ENCODE results near the gene GLTPD2. TPM values are rescaled to one million over a fixed set of nuclear protein-coding genes. Genes with fewer than 3 reads are reported as not detected.

GLTPD2 gene
- total RNA-seq, 1 donor, result not detected

DNA sequence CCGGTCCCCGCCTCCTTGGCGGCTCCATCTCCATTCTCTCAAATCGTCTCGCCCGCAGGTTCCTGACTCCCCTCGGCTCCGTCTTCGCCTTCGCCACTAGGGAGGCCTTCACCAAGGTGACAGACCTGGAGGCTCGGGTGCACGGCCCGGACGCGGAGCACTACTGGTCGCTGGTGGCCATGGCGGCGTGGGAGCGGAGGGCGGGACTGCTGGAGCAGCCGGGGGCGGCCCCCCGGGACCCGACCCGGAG, 862 bp downstream of the GLTPD2 start:
- peak overlapping the region; percentile 79 for H3K4me3 ChIP-seq (ENCODE audit: insufficient read depth, low read length)
- no peaks in the 10 kb centered on the region for H3K9me3 ChIP-seq (ENCODE audit: low read depth, low read length)
- peak overlapping the region; percentile 76 for H2AFZ ChIP-seq (ENCODE audit: low read length)
- H3K36me3 ChIP-seq (ENCODE audit: insufficient read depth, low read length), result no peaks in the 10 kb centered on the region
- DNase-seq (ENCODE audit: insufficient read length, low spot score, missing footprints), result no peak
- H3K79me2 ChIP-seq (ENCODE audit: insufficient read depth, low read length), result no peaks in the 10 kb centered on the region
- H3K4me1 ChIP-seq (ENCODE audit: insufficient read depth, low read length), result peaks cover 30% of the 10 kb centered on the region
- peaks cover 13% of the 10 kb centered on the region for H3K27me3 ChIP-seq (ENCODE audit: insufficient read depth, low read length)
- peak overlapping the region; percentile 82 for H3K4me2 ChIP-seq (ENCODE audit: insufficient read depth, low read length)
- no peaks in the 10 kb centered on the region for H4K20me1 ChIP-seq (ENCODE audit: insufficient read depth, low read length)
- H3K27ac ChIP-seq (ENCODE audit: low read depth, low read length), result peak overlapping the region; percentile 74
- TF ChIP-seq, protein P1, sequence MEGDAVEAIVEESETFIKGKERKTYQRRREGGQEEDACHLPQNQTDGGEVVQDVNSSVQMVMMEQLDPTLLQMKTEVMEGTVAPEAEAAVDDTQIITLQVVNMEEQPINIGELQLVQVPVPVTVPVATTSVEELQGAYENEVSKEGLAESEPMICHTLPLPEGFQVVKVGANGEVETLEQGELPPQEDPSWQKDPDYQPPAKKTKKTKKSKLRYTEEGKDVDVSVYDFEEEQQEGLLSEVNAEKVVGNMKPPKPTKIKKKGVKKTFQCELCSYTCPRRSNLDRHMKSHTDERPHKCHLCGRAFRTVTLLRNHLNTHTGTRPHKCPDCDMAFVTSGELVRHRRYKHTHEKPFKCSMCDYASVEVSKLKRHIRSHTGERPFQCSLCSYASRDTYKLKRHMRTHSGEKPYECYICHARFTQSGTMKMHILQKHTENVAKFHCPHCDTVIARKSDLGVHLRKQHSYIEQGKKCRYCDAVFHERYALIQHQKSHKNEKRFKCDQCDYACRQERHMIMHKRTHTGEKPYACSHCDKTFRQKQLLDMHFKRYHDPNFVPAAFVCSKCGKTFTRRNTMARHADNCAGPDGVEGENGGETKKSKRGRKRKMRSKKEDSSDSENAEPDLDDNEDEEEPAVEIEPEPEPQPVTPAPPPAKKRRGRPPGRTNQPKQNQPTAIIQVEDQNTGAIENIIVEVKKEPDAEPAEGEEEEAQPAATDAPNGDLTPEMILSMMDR (IDR thresholded peaks at IDR 0.05; ENCODE audit: extremely low read depth, low read depth, low read length), result no peak

DNA sequence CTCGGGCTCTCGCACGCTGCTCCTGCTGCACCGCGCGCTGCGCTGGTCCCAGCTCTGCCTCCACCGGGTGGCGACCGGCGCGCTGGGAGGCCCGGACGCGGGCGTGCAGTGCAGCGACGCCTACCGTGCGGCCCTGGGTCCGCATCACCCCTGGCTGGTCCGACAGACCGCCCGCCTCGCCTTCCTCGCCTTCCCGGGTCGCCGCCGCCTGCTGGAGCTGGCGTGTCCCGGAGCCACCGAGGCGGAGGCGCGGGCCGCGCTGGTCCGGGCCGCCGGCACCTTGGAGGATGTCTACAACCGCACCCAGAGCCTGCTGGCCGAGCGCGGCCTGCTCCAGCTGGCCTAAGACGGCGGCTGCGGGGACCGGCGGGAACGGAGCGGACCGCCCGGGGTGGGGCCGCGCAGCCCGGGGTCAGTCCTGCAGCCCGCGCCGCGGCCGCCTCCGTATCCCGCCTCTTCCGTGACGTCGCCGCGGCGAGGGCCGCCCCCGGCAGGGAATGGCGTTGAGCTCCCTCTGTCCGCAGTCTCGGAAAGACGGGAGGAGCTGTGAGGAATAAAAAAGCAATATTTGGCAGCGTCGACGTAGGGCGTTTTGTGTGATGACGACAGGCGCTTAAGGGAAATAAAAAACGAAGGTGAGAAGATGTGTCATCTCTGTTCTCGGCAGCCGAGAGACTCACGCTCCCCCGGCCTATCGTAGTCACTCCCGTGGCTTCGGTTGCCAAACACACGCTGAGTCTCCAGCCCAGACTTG, 1.4 kb downstream of the GLTPD2 start:
- peaks cover 30% of the 10 kb centered on the region for H3K4me1 ChIP-seq (ENCODE audit: insufficient read depth, low read length)
- no peaks in the 10 kb centered on the region for H3K9me3 ChIP-seq (ENCODE audit: low read depth, low read length)
- peak overlapping the region; percentile 80 for H2AFZ ChIP-seq (ENCODE audit: low read length)
- H3K36me3 ChIP-seq (ENCODE audit: insufficient read depth, low read length), result no peaks in the 10 kb centered on the region
- H3K79me2 ChIP-seq (ENCODE audit: insufficient read depth, low read length), result no peaks in the 10 kb centered on the region
- DNase-seq (ENCODE audit: insufficient read length, low spot score, missing footprints), result peak; percentile 99
- H3K4me2 ChIP-seq (ENCODE audit: insufficient read depth, low read length), result peak overlapping the region; percentile 82
- TF ChIP-seq, protein P1 (IDR thresholded peaks at IDR 0.05; ENCODE audit: extremely low read depth, low read depth, low read length), result peak; percentile 46
- peaks cover 10% of the 10 kb centered on the region for H3K27me3 ChIP-seq (ENCODE audit: insufficient read depth, low read length)
- peak overlapping the region; percentile 79 for H3K4me3 ChIP-seq (ENCODE audit: insufficient read depth, low read length)
- peak overlapping the region; percentile 74 for H3K27ac ChIP-seq (ENCODE audit: low read depth, low read length)
- no peaks in the 10 kb centered on the region for H4K20me1 ChIP-seq (ENCODE audit: insufficient read depth, low read length)

DNA sequence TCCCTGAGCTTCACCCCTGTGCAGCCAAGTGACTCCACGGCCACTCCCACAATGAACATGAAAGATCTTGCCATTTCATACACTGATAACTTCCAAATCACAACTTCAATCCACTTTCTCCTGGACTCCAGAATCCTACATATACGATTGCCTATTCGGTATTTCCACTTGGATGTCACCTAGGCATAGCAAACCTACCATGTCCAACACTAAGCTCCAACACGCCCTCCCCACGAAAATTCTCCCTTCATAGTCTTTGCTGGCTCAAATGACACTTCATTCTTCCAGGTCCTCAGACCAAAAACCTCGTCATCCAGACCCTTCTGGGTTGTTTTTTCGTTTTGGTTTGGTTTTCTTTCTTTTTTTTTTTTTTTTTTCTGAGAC, 1.9 kb downstream of the GLTPD2 start:
- Histone ChIP-seq H3K4me3 (ENCODE audit: insufficient read depth, low read length) (peak overlapping the region; percentile 79), H3K4me1 (ENCODE audit: insufficient read depth, low read length) (peaks cover 29% of the 10 kb centered on the region), H3K27ac (ENCODE audit: low read depth, low read length) (peak overlapping the region; percentile 74), H3K79me2 (ENCODE audit: insufficient read depth, low read length) (no peaks in the 10 kb centered on the region), H2AFZ (ENCODE audit: low read length) (peak overlapping the region; percentile 80), H4K20me1 (ENCODE audit: insufficient read depth, low read length) (no peaks in the 10 kb centered on the region), H3K9me3 (ENCODE audit: low read depth, low read length) (no peaks in the 10 kb centered on the region), H3K4me2 (ENCODE audit: insufficient read depth, low read length) (peak overlapping the region; percentile 82), H3K36me3 (ENCODE audit: insufficient read depth, low read length) (no peaks in the 10 kb centered on the region), H3K27me3 (ENCODE audit: insufficient read depth, low read length) (peaks cover 4% of the 10 kb centered on the region)
- TF ChIP-seq, protein P1 (IDR thresholded peaks at IDR 0.05; ENCODE audit: extremely low read depth, low read depth, low read length), result no peak
- no peak for DNase-seq (ENCODE audit: insufficient read length, low spot score, missing footprints)

DNA sequence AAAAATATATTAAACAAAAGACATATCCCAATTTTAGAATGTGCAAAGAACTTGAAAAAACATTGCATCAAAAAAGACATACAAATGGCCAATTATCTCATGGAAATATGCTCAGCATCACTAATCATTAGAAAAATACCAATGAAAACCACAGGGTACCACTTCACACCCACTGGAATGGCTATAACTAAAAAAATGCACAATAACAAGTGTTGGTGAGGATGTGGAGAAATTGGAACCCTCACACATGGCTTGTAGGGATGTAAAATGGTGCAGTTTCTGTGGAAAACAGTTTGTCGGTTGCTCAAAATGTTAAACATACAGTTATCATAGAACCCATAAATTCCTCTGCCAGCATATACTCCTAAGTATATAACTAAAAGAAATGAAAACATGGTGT, 6.4 kb downstream of the GLTPD2 start:
- TF ChIP-seq, protein P1 (IDR thresholded peaks at IDR 0.05; ENCODE audit: extremely low read depth, low read depth, low read length), result no peak
- Histone ChIP-seq H3K27me3 (ENCODE audit: insufficient read depth, low read length) (no peaks in the 10 kb centered on the region), H3K27ac (ENCODE audit: low read depth, low read length) (no peak overlapping the region)

More for the DNA sequence above, 6.4 kb downstream of the GLTPD2 start:
- no peak for DNase-seq (ENCODE audit: insufficient read length, low spot score, missing footprints)
- Histone ChIP-seq H4K20me1 (ENCODE audit: insufficient read depth, low read length) (peaks cover 8% of the 10 kb centered on the region), H3K9me3 (ENCODE audit: low read depth, low read length) (no peaks in the 10 kb centered on the region), H3K79me2 (ENCODE audit: insufficient read depth, low read length) (peaks cover 22% of the 10 kb centered on the region), H3K4me3 (ENCODE audit: insufficient read depth, low read length) (no peak overlapping the region), H2AFZ (ENCODE audit: low read length) (peak overlapping the region; percentile 67), H3K36me3 (ENCODE audit: insufficient read depth, low read length) (peaks cover 18% of the 10 kb centered on the region), H3K4me1 (ENCODE audit: insufficient read depth, low read length) (peaks cover 11% of the 10 kb centered on the region), H3K4me2 (ENCODE audit: insufficient read depth, low read length) (no peak overlapping the region)

All from osteoblast (primary cell).